ENCODE results near the gene DGCR2.

DNA sequence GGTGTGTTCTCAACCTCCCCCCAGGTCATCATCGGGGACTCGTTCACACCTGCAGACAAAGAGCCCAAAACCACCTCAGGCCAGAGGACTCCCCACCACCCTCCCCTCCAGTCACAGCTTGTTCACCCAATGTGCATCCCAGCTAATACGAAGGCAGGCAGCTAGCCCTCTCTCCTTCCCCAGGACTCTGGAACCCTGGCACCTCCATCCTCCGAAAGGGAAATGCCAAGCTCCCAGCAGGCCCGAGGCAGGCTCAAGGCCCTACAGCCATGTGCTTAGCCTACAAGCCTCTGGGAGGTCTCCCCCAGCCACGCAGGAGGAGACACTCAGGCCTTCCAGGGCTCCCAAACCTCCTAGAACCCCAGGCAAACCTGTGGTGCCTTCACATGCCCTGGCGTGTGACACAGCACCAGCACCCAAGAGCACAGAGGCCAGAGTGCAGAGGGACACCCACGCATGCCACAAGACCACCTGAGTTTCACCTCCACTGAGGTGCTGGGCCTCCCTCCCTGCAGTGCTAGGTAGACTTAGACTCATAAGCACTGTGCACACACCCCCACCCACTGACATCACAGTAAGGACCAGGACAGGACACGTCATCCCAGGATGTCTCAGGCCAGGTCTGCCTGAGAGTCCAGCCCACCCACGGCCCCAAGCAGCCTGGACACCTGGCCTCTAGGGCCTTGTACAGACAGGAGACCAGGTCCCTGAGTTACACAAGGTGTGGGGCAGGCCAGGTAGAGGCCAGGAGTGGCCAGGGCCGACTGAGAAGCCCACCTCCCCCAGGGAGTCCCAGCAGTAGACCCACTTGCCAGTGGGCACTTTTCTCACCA is 15.4 kb upstream of the DGCR2 start:
- TF ChIP-seq POLR2A (IDR thresholded peaks at IDR 0.05; ENCODE audit: low read depth, low read length) (no peak), RELA (IDR thresholded peaks at IDR 0.05; ENCODE audit: borderline replicate concordance, partially characterized antibody) (no peak), KDM1A (IDR thresholded peaks at IDR 0.05; ENCODE audit: borderline replicate concordance) (no peak), SIN3A (IDR thresholded peaks at IDR 0.05; ENCODE audit: low read depth, low read length) (no peak), YY1 (IDR thresholded peaks at IDR 0.05; ENCODE audit: low read depth, low read length) (no peak), WRNIP1 (IDR thresholded peaks at IDR 0.05; ENCODE audit: borderline replicate concordance, low read depth, low read length) (no peak), HDAC2 (IDR thresholded peaks at IDR 0.05) (no peak), ZSCAN29 (IDR thresholded peaks at IDR 0.05) (no peak), EP300 (IDR thresholded peaks at IDR 0.05; ENCODE audit: borderline replicate concordance in 1 of 2, control insufficient read depth in 1 of 2, low read depth in 2 of 2, low read length in 2 of 2) (no peak), CREB1 (IDR thresholded peaks at IDR 0.05; ENCODE audit: low read depth) (no peak), POLR2AphosphoS5 (IDR thresholded peaks at IDR 0.05; ENCODE audit: low read length) (no peak), CBFB (IDR thresholded peaks at IDR 0.05; ENCODE audit: low read depth) (no peak)
- TF ChIP-seq, protein P1, sequence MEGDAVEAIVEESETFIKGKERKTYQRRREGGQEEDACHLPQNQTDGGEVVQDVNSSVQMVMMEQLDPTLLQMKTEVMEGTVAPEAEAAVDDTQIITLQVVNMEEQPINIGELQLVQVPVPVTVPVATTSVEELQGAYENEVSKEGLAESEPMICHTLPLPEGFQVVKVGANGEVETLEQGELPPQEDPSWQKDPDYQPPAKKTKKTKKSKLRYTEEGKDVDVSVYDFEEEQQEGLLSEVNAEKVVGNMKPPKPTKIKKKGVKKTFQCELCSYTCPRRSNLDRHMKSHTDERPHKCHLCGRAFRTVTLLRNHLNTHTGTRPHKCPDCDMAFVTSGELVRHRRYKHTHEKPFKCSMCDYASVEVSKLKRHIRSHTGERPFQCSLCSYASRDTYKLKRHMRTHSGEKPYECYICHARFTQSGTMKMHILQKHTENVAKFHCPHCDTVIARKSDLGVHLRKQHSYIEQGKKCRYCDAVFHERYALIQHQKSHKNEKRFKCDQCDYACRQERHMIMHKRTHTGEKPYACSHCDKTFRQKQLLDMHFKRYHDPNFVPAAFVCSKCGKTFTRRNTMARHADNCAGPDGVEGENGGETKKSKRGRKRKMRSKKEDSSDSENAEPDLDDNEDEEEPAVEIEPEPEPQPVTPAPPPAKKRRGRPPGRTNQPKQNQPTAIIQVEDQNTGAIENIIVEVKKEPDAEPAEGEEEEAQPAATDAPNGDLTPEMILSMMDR (IDR thresholded peaks at IDR 0.05 in 2 of 3, conservative IDR thresholded peaks at IDR 0.05 in 1 of 3; ENCODE audit: control insufficient read depth in 2 of 3, extremely low read depth in 1 of 3, insufficient read depth in 1 of 3, low read depth in 3 of 3, low read length in 3 of 3) = no peak
- TF ChIP-seq, protein P2, sequence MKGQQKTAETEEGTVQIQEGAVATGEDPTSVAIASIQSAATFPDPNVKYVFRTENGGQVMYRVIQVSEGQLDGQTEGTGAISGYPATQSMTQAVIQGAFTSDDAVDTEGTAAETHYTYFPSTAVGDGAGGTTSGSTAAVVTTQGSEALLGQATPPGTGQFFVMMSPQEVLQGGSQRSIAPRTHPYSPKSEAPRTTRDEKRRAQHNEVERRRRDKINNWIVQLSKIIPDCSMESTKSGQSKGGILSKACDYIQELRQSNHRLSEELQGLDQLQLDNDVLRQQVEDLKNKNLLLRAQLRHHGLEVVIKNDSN (IDR thresholded peaks at IDR 0.05; ENCODE audit: borderline replicate concordance, extremely low read length, insufficient read depth, low read depth, low read length) = no peak
